Thyroid gland (tissue), 4 donors: ENCODE results near the gene ARID5A. TPM values are rescaled to one million over a fixed set of nuclear protein-coding genes. Genes with fewer than 3 reads are reported as not detected.

Source experiments
- DNase-seq, 2 donors: peaks; one replicate each; pipeline ENCODE4 v3.0.0-alpha.2; 2019
- H3K27ac ChIP-seq, 3 donors: fragments of 200-600 bp; sonication (generic); 1 replicate in 2 of 3; 2 replicates in 1 of 3; pipeline ENCODE4 v1.5.1; 2016 to 2019; ENCODE audit warnings: mild to moderate bottlenecking in 1 of 3, moderate library complexity in 1 of 3
- H3K27me3 ChIP-seq: fragments of 200-600 bp; sonication (generic); one replicate; pipeline ENCODE4 v1.5.1; 2019
- H3K36me3 ChIP-seq, 2 donors: fragments of 200-600 bp; sonication (generic); one replicate each; pipeline ENCODE4 v1.5.1; 2016 to 2019
- H3K4me1 ChIP-seq, 2 donors: fragments of 200-600 bp; sonication (generic); one replicate each; pipeline ENCODE4 v1.5.1; 2017 to 2019
- H3K4me3 ChIP-seq, 3 donors: fragments of 200-600 bp; sonication (generic); replicated peaks in 1 of 3; 1 replicate in 2 of 3; 2 replicates in 1 of 3; pipeline ENCODE4 v1.5.1; 2016; ENCODE audit warnings: mild to moderate bottlenecking in 1 of 3
- H3K9me3 ChIP-seq: fragments of 200-600 bp; sonication (generic); one replicate; pipeline ENCODE4 v1.5.1; 2017
- POLR2A ChIP-seq, 2 donors: fragments of 450-650 bp; IDR thresholded peaks; one replicate each; pipeline ENCODE4 v1.6.1; 2017; ENCODE audit warnings: antibody characterized with exemption in 2 of 2, mild to moderate bottlenecking in 2 of 2, moderate library complexity in 1 of 2
- WGBS, 2 donors: methylation state at CpG; one replicate each; pipeline ENCODE4 v1.1.5; 2017; 5-methylcytosine and 5-hydroxymethylcytosine counted together
- intact Hi-C: fragments of 100-400 bp; cut with DNase I; formaldehyde crosslinking; loops from one replicate; pipeline ENCODE4 v1.15.1; 2023
- total RNA-seq, 4 donors: library from RNA; depleted of rRNA; stranded (reverse); fragments of >200 nt; gene quantifications; one replicate each; pipeline ENCODE4 v1.2.3, GENCODE V29; 2016
- TF ChIP-seq, protein P1 (sequence below), 6 experiments: fragments of 200-600 bp in 3 of 6; fragments of 450-650 bp in 3 of 6; sonication (generic) in 3 of 6; IDR thresholded peaks; one replicate each; pipeline ENCODE4 v1.5.1; 2016 to 2019; ENCODE audit warnings: antibody characterized with exemption in 6 of 6, mild to moderate bottlenecking in 2 of 6, inconsistent platforms in 1 of 6, moderate library complexity in 1 of 6

Gene ARID5A
- total RNA-seq, 4 donors from 2014 or later: 9.2 to 29.3 (median 20.0) TPM

DNA sequence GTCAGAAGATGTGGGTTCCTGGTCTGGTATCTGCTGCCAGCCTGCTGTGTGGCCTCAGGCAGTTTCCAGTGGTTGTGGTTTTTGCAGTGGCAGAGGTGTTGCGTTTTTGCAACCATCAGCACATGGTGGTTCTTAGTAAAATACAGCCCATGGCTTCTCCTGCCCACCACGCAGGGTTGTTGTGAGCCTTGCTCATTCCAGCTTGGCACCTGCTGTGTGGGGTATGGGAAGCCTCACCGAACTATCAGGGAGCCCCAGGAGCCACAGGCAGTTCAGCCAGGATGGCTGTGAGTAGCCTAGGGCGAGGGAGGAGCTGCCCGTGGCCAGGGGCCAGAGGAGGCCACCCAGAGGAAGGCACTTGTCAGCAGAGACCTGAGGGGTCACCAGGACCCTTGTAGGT lies 9.8 kb downstream of the ARID5A start:
- Histone ChIP-seq H3K36me3 (peaks cover 7 to 9% of the 10 kb centered on the region in 2 donors), H3K9me3 (no peaks in the 10 kb centered on the region), H3K4me3 (no peak overlapping the region), H3K27ac (no peak overlapping the region), H3K4me1 (no peaks in the 10 kb centered on the region), H3K27me3 (no peaks in the 10 kb centered on the region)
- intact Hi-C loops: no loop called here
- no peak for DNase-seq
- 91% methylated on average over 5 of the region's 5 CpGs for WGBS, 2 donors
- no peak for TF ChIP-seq POLR2A (IDR thresholded peaks at IDR 0.05)
- TF ChIP-seq, protein P1, sequence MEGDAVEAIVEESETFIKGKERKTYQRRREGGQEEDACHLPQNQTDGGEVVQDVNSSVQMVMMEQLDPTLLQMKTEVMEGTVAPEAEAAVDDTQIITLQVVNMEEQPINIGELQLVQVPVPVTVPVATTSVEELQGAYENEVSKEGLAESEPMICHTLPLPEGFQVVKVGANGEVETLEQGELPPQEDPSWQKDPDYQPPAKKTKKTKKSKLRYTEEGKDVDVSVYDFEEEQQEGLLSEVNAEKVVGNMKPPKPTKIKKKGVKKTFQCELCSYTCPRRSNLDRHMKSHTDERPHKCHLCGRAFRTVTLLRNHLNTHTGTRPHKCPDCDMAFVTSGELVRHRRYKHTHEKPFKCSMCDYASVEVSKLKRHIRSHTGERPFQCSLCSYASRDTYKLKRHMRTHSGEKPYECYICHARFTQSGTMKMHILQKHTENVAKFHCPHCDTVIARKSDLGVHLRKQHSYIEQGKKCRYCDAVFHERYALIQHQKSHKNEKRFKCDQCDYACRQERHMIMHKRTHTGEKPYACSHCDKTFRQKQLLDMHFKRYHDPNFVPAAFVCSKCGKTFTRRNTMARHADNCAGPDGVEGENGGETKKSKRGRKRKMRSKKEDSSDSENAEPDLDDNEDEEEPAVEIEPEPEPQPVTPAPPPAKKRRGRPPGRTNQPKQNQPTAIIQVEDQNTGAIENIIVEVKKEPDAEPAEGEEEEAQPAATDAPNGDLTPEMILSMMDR (IDR thresholded peaks at IDR 0.05): no peak

DNA sequence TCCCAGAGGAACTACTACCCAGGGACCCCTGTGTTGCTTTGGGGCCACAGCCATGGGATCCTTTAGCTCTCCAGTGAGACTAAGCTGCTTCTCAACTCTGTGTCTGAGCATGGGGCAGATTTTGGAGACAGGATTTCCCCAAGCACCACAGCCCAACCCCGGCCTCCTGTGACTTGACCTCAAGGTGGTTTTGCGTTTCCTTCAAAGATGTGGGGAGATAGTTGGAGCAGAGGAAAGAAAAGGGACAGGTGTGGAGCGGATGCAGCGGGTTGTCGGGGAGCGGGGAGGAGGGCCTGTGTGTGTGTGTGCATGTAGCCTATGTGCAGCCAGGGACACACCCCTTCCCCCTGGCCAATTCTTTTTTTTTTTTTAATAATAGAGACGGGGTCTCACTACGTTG lies 10.2 kb downstream of the ARID5A start:
- TF ChIP-seq, protein P1 (IDR thresholded peaks at IDR 0.05): no peak
- TF ChIP-seq POLR2A (IDR thresholded peaks at IDR 0.05): no peak
- intact Hi-C loops: no loop called here
- 89 to 90% methylated on average over 8 of the region's 8 CpGs for WGBS, 2 donors
- Histone ChIP-seq H3K27me3 (no peaks in the 10 kb centered on the region), H3K4me3 (no peak overlapping the region), H3K4me1 (no peaks in the 10 kb centered on the region), H3K9me3 (no peaks in the 10 kb centered on the region), H3K27ac (no peak overlapping the region), H3K36me3 (peaks cover 8 to 11% of the 10 kb centered on the region in 2 donors)
- no peak for DNase-seq

DNA sequence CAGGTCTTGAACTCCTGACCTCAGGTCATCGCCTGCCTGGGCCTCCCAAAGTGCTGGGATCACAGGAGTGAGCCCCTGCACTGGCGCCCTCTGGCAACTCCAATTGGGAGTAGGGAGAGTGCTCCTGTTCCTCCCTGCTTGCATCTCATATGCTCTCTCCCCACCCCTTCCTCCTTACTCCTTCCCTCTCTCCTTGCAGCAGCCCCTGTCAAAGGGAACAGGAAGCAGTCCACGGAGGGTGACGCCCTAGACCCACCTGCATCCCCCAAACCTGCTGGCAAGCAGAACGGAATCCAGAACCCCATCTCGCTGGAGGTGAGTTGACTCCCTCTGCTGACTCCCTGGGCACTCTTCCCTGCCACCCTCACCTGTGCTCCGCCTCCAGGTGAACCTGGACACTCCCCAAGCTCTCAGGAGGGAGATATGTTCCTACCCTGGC lies 10.7 kb downstream of the ARID5A start:
- Histone ChIP-seq H3K27me3 (no peaks in the 10 kb centered on the region), H3K4me3 (no peak overlapping the region), H3K4me1 (no peaks in the 10 kb centered on the region), H3K36me3 (peaks cover 8 to 11% of the 10 kb centered on the region in 2 donors), H3K9me3 (no peaks in the 10 kb centered on the region), H3K27ac (no peak overlapping the region)
- no peak for DNase-seq
- intact Hi-C loops: no loop called here
- TF ChIP-seq, protein P1 (IDR thresholded peaks at IDR 0.05): no peak
- no peak for TF ChIP-seq POLR2A (IDR thresholded peaks at IDR 0.05)
- WGBS, 2 donors: 83 to 91% methylated on average over 7 of the region's 7 CpGs

DNA sequence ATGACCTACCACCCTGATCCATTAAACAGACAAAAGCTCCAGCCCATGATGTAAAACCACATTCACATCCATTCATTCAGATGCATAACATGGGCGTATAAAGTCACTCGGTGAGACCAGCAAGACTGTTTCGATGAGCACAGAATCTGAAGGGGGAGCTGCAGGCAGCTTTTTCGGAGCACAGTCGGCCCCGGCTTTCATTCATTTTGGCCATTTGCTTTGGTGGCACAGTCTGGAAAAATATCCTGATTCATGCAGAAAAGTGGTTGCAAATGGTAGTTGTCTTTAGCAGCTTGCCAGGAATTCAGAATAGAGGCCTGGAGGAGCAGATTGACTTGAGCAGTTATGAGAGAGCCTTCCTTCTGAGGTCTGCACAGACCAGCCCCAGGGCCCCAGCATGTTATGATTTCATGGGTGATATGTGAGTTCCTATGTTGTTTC lies 11.2 kb downstream of the ARID5A start:
- TF ChIP-seq, protein P1 (IDR thresholded peaks at IDR 0.05): no peak
- TF ChIP-seq POLR2A (IDR thresholded peaks at IDR 0.05): no peak
- Histone ChIP-seq H3K4me3 (no peak overlapping the region), H3K27me3 (no peaks in the 10 kb centered on the region), H3K27ac (no peak overlapping the region), H3K36me3 (peaks cover 8 to 11% of the 10 kb centered on the region in 2 donors), H3K9me3 (no peaks in the 10 kb centered on the region), H3K4me1 (no peaks in the 10 kb centered on the region)
- intact Hi-C loops: no loop called here
- 74 to 76% methylated on average over 6 of the region's 6 CpGs for WGBS, 2 donors
- no peak for DNase-seq

DNA sequence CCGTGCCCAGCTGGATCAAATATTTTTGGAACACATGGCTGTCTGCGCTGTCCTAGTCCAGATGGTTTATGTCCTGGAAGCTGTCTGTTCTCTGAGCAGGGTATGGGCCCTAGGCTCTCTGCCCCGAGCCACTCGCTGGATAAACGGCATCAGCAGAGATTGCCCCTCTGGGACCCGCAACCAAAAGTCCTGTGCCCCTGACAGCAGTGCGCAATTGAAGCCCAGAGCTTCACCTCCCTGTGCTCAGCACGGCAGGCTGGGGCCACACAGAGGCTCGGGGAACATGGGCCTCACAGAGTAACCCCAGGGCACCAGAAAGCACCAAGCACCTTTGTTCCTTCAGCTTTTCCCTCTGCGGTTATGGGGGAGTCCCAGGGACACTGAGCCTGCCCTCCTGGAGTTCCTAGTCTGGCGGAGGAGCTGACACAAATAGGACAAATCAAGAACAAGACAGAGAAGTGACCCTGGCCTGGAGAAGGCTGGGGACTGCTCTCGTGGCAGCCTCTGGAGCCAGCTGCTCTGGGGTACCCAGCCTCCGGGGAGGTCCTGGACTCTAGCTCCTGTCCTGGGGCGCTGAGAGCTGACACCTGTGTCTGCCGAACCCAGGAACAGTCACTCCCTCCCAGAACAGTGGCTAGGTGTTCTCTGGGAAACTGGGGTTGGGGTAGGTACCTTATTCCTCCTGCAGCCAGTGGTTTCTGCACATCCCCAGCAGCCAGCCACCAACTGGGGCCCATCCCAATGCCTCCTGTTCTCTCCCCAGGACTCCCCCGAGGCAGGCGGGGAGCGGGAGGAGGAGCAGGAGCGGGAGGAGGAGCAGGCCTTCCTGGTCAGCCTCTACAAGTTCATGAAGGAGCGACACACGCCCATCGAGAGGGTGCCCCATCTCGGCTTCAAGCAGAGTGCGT lies 12.3 kb downstream of the ARID5A start:
- Histone ChIP-seq H3K27ac (no peak overlapping the region), H3K4me1 (no peaks in the 10 kb centered on the region), H3K4me3 (no peak overlapping the region), H3K27me3 (no peaks in the 10 kb centered on the region), H3K36me3 (peaks cover 8 to 11% of the 10 kb centered on the region in 2 donors), H3K9me3 (no peaks in the 10 kb centered on the region)
- intact Hi-C loops: no loop called here
- TF ChIP-seq, protein P1 (IDR thresholded peaks at IDR 0.05): no peak
- no peak for TF ChIP-seq POLR2A (IDR thresholded peaks at IDR 0.05)
- 85 to 92% methylated on average over 9 to 17 of the region's 24 CpGs for WGBS, 2 donors
- DNase-seq: no peak
